ENCODE results near the gene HSPB8.

GRCh38 chr12:119204131-119204530, 25.4 kb downstream of the HSPB8 start:
- TF ChIP-seq POLR2A (IDR thresholded peaks at IDR 0.05) (no peak), CTCF (IDR thresholded peaks at IDR 0.05) (no peak), POLR2AphosphoS5 (IDR thresholded peaks at IDR 0.05) (no peak)
